ENCODE results near the gene LRRC14B.
"Not testable (repeated sequence)": the region's sequence is repeated elsewhere in the genome, so short reads cannot be mapped to it uniquely, and the experiment has no call there.

The LRRC14B gene

DNA sequence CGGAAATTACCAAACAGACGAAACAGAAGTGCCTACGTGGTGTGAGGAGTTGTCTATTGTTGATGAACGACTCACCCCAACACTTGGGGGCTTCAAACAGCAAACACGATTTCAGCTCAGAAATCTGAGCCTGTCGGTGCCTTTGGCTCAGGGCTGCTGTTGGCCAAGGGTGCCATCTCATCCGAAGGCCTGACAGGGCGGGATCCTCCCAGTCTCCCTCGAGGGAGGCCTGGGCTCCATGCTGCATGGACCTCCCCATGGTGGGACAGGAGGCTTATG, 1.3 kb downstream of the LRRC14B start:
- no peak for DNase-seq (ENCODE audit: low spot score)

DNA sequence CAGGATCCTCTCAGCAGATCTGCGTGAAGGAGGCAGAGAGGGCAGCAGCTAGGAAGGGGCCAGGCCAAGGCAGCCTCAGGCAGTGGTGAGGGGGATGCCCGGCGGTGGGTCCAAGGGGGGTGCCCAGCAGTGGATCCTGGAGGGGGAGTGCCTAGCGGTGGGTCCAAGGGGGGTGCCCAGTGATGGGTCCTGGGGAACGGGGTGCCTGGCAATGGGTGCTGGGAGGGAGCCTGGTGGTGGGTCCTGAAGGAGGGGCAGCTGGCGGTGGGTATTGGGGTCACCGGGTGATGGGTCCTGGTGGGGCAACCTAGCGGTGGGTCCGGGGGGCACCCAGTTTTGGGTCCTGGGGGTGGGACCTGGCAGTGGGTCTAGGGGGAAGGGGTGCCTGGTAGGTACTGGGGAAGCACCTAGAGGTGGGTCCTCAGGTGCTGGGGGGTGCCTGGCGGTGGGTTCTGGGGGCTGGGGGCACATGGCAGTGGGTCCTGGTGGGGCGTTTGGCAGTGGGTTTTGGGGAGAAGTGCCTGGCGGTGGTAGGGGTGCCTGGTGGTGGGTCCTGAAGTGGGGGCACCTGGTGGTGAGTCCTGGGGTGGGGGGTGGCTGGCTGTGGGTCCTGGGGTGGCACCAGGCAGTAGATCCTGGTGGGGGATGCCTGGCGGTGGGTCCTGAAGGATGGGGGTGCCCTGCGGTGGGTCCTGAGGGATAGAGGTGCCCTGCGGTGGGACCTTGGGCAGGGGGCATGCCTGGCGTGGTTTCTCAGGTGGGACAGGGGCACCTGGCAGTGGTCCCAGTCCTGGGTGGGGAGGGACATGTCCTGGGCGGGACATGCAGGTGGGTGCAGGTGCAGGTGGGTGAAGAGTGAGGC, 1.9 kb downstream of the LRRC14B start:
- no peak for DNase-seq (ENCODE audit: low spot score)

DNA sequence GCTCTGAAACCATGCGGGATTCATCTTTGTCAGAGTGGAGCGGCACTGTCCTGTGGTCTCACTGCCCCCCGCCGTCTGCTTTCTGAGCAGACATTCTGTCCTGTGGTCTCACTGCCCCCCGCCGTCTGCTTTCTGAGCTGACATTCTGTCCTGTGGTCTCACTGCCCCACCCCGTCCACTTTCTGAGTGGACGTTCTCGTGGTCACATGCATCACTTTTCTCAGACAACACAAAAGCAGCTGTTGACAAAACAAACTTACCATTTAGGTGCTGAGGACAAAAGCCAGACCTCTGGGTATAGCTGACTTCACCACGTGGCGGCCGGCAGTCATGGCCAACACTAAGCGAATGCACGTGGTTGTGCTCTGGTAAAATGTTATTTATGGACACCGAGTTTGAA, 2.8 kb downstream of the LRRC14B start:
- no peak for DNase-seq (ENCODE audit: low spot score)

DNA sequence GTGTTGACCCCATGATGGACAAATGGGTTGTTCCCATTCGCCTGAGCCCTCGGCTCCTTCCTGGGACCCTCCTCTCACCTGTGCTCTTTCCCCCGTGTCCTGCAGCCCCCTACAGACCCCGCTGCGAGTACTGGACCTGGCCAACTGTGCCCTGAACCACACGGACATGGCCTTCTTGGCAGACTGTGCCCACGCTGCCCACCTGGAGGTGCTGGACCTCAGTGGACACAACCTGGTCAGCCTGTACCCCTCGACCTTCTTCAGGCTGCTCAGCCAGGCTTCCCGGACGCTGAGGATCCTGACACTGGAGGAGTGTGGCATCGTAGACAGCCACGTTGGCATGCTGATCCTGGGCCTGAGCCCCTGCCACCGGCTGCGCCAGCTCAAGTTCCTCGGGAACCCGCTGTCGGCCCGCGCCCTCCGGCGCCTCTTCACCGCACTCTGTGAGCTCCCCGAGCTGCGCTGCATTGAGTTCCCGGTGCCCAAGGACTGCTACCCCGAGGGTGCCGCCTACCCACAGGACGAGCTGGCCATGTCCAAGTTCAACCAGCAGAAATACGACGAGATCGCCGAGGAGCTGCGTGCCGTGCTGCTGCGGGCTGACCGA, 3.4 kb downstream of the LRRC14B start:
- no peak for DNase-seq (ENCODE audit: low spot score)

DNA sequence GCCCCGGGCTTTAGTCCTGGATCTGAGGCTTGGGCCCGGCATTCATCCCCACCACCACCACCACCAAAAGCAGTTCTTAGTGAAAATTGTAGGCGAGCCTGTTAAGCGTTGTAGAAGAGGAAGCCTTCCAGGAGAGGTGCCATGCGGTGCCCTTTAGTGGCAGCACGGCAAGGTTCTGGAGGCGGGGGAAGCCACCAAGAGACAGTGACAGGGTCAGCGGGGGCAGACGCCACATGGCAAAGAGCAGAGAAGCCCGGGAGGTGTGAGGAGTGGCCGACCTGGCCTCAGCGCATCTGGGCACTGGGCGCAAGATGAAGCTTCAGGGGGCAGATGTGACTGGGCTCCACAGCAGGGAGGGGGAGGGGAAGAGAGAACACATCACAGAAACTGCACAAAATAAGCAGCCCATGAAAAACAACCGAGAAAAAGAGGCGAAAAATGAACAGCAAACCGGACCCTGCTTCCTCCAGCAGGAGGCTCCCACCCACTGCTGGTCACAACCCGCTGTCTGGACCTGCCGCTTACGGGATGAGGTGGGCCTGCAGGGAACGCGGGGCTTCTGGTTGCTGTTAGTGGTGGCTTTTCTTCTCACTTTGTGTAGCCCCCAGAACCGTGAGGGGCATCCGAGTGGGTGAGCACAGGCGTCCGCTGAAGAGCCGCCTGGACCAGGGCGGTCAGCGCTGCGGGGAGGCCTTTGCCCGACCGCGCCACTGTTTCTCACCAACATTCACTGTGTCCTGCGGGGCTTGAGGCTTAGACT, 4.3 kb downstream of the LRRC14B start:
- no peak for DNase-seq (ENCODE audit: low spot score)

DNA sequence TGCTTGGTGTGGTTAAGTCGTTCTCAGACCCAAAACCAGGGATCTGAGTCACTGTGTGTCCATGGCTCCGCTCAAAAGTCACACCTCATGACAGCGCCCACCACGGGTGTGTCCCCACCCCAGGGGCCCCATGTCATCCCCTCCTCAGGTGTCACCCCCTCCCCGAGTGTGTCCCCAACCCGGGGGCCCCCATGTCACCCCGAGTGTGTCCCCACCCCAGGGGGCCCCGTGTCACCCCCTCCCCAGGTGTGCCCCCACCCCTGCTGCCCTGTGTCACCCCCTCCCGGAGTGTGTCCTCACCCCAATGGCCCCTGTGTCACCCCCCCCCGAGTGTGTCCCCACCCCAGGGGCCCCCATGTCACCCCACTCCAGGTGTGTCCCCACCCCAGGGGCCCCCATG, 5.1 kb downstream of the LRRC14B start:
- no peak for DNase-seq (ENCODE audit: low spot score)

DNA sequence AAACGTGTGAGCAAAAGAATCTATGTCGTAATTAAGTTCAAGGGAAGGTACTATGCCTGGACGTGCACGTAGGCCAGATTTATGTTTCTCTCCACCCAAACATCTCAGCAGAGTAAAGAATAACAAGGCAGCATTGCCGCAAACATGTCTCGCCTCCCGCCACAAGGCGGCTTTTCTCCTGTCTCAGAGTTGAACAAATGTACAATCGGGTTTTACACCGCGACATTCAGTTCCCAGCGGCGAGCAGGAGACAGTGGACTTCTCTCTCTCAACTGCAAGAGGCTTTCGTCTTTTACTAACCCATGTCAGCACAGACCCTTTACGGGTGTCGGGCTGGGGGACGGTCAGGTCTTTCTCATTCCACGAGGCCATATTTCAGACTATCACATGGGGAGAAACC, 5.7 kb downstream of the LRRC14B start:
- DNase-seq (ENCODE audit: low spot score): not testable (repeated sequence)

DNA sequence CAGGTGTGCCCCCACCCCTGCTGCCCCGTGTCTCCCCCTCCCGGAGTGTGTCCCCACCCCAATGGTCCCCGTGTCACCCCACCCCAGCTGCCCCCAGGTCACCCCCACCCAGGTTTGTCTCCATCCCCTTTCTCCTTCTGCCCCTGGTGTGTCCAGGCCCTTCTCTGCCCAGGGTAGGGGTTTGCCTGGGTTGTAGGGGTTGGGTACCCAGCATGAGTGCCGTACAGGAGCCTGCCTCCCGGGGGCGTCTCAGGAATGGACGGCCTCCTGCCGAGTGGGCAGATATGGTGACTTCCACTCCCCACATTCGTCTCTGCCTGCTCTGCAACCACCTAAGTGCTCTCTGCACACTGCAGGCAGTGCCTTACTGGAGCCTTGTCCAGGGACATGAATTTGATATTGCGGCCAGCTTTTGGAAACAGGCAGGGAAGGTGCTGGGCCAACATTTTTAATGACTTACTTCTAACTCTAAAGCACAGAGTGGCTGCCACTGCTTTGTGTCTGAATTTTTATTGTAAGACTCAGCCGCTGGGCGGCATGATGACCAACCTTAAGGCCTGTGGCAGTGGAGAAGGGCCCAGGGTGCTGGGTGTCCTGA, 6.7 kb downstream of the LRRC14B start:
- no peak for DNase-seq (ENCODE audit: low spot score)

DNA sequence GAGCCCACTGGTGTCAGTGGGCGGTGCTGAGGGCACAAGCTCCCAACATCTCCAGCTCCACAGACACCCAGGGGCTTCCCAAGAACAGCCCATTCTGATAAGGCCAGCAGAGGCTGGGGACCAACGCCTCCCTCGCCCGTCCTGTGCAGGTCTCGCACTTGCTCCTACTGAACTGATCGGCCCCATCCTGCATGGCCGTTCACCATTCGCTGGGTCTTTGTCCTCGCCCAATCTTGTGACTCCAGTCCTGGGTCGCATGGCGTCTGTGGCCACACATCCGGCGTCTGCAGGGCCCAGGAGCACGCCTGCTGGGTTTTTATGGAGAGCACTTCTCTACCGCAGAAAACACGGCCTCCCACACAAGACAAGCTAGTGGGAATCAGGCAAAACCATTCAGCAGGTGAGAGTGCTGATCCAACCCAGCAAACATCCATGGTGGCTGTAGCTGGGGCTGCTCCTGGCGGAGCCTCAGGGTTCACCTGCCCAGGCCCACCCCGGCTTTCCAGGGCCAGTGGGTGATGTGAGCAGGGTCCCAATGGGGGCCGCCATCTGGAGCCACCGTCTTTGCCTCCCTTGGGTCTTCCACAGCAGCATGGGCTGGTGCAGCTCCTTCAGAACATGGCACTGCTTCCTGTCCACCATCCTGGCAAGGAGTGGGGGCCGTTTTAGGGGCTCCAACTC, 7.4 kb downstream of the LRRC14B start:
- no peak for DNase-seq (ENCODE audit: low spot score)

DNA sequence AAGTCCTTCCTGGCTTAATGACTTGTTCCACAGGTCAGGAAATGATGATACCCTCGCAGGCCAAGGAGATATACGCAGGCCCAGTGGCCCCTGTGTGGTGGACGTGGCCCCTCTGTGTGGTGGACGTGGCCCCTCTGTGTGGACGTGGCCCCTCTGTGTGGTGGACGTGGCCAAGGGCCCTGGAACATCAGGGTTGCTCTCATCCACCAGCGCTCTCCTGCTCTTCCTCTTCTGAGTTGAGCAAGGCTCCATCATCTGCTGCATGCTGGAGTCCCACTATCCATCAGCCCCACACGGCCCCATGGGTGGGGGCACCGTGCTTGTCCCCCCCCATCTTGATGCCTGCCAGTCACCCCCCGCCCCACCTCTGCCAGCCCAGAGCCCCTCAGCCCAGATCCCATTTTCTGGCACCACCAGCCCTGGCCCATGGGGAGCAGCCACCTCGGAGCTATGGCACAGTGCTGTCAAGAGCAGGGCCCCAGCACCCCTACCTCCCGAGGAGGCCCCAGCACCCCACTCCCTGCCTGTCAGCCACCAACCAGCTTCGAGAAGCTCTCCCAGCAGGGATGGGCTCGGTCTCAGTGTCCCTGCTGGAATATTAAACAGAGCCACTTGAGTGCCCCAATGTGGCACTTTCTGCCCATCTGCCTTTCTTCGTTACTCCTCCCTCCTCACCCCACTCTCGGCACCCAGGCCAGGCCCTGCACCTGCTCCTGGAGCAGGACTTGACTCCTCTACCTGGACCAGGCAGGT, 8.1 kb downstream of the LRRC14B start:
- DNase-seq (ENCODE audit: low spot score): no peak

DNA sequence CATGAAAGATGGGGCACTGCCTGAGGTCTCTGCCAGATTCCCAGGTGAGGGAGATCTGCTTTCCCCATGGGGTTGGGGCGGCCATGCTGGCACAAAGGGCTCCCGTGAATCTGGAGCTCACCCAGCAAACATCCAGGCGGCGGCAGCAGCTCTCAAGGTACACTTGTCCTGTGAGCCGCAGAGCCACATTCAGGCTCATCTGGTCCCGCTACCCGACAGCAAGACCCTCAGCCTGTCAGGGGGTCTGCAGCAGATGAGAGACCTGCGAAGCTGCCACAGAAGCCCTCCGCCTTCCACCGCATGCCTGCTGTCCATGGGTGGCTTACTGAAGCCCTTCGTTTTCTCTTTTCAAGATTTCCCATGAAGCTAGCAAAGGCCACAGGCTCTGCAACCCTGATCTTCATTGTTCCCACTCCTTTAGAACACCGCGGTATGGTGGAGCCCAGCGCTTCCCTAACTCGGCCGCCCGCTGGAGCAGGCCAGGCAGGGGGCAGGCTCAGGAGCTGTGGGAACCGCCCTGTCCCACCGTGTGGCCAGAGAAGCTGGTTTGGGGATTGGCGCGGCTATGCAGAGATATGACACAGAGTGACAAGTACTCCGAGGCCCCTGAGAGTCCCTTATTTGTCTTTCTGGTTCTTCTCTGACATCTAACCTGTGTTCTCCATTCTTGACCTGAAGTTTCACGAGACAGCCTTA, 8.8 kb downstream of the LRRC14B start:
- DNase-seq (ENCODE audit: low spot score): no peak

DNA sequence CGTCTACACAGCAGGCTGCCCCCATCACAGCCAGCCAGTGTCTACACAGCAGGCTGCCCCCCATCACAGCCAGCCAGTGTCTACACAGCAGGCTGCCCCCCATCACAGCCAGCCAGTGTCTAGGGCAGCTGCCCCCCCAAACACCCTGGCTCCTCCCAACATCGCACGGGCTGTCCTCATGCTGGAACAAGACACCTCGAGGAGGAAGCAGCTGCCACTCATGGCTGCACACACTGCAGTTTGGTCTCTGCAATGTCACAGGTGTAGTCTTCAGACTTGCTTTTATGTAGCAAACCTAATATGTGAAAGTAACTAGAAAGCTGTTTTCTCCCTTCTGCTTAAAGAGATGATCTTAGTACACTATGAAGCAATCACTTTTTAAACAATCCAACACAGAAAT, 9.7 kb downstream of the LRRC14B start:
- no peak for DNase-seq (ENCODE audit: low spot score)

DNA sequence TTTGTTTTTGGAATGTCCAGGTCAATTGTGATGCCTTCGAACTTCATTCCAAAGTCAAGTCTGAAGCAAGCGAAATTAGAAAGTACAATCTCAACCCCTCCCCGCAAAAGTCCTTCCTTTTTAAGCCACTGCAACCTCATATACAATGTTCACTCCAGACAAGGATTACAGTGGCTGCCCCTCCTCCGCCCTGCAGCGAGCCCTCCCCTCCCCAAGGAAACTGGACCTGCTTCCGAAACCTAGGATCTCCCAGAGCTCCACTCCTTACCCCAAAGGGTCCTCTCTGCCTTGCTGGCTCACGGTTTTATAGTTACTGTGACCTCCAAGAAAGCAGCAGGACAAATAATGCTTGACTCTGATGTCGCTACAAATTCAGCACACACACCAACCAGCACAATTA, 10.4 kb downstream of the LRRC14B start:
- no peak for DNase-seq (ENCODE audit: low spot score)

DNA sequence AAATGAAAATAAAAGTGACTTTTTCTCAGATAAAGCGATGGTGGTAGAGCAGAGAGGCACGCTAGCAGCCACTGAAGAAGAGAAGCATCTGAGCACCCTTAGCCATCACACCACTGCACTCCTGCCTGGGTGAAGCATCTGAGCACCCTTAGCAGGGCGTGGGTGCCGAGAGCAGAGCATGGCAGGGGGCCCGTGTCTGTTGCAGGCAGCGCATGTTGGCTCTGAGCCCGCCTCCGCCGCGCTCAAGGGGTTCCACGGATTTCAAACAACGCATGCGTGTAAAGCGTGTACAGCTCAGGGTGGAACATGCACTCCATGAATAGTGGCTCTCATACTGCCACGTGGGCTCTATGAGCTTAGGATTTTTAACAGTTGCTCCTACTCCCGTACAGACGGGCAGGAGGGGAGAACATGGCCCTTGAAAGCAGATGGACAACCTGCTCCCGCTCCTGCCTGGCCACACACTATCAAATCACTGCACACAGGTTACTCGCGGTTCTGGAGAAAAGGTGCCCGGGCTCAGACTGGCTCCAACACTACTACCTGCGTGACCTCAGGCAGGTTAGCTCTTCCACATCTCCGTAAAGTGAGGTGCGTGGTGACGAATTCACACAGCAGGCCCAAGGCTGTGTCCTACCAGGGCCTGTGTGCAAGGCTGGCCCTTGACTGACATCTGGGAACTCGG, 12.1 kb downstream of the LRRC14B start:
- no peak for DNase-seq (ENCODE audit: low spot score)

DNA sequence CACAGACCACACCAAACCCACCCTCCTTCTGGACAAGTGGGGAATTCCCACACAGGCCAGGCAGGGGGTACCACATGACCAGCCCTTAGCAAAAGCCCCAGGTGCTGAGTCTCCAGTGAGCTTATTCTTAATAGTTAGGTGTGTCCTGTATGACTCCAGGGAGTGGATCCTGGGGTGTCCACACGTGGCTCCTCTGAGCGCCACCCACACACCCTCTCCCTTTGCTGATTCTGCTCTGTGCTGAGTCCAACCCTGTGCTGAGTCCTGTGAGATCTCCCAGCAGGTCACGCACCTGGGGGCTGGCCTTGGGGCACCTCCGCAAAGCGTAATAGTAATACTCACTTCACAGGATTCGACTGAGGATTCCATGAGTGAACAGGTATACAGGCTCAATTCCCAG, 12.7 kb downstream of the LRRC14B start:
- DNase-seq (ENCODE audit: low spot score): no peak

DNA sequence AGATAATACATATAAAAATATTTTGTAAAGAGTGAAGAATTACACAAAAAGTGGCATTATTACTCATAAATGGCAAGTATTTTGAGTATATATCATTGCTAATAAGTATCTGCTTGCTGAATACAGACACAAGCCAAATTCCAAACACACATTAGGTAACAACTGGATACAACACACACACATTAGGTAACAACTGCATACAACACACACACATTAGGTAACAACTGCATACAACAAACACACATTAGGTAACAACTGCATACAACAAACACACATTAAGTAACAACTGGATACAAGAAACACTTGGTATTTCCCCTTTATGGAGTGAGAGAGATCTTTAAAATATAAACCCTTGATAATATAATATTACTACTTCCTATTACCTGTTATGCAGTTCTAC, 13.2 kb downstream of the LRRC14B start:
- no peak for DNase-seq (ENCODE audit: low spot score)

DNA sequence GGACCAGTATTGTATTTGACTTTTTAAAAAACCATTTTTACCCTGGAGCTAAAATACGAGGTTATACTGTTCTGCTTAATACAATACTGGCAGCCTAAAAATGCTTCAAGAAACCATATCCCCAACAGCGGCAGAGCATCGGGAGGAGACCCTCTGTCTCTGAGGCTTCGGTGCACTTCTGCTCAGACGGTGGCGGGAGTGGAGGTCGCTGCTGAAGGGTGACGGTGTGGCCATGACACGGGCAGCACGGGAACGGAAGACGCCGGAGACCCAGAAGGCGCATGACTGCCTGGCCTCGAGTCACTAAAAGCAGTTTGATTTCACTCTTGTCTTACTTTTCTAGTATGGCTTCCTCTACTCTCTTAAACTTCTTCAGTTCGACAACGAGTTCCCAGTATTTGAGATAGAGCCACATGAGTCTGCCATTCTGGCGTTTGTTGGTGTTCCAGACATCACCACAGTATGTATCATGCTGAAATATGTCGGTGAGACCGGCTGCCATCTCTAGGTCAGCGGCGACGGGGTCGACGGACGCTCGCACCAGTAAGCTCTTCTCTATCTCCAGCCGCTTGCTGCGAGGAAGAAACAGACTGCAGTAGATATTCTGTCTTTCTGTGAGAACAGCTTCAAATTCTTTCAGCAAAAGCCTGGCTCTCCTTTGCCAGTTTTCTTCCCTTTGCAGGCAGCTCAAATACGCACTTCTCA, 13.8 kb downstream of the LRRC14B start:
- DNase-seq (ENCODE audit: low spot score): no peak

DNA sequence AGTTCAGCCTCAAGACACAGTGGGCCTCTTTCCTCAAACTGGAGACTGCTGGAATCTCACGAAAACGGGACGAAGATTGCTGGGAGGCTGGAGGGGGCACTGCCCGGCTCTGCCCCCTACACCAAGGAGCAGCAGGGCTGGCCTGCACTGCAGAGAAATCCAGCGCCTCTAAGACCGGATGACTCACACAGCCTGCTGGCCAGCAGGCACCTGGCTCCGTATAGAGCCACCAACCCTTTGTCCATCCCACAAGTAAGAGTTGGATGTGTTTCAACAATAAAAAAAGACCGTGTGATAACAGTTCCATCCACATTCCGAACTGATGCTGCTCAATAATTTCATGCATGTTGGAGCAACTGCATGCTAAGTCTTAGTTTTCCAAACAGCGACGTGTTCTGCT, 15.1 kb downstream of the LRRC14B start:
- no peak for DNase-seq (ENCODE audit: low spot score)

DNA sequence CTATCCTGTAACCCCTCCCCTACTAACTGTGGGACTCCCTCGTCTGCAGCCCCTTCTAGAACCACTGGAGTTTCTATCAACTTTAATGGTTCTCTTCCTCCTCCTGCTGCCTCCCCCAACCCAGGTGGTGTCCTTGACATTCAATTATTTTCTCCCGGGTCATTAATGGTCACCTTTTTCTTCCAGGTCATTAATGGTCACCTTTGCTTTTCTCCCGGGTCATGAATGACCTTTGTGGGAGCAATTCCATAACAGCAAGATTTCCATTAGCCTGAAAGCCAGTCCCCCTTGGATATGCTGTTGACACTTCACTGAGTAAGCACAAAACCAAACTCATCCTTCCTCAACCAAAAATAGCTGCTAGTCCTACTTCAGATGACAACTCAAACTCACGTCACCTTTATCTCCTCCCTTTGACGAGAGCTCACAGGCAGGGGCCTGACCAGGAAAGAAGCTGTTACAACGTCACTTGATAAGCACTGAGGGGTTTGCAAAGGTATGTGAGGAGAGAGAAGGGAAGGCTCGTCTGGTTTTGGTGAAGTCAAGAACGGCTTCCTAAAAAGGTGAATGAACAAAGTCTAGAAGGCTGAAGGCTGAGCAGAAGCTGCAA, 15.7 kb downstream of the LRRC14B start:
- no peak for DNase-seq (ENCODE audit: low spot score)

Data from hepatic stellate cell (primary cell).